SH-SY5Y (cell line): ENCODE measurements around the gene ENGASE.
A peak's percentile ranks its signal among the peaks of the same experiment; 100 is the strongest.

Experiments
- GATA2 ChIP-seq: IDR thresholded peaks from 2 replicates; pipeline ENCODE4 v1.6.1; 2011; ENCODE audit warnings: mild to moderate bottlenecking, low read depth, low read length
- GATA3 ChIP-seq: IDR thresholded peaks from 2 replicates; pipeline ENCODE4 v1.6.1; 2011; ENCODE audit warnings: low read depth, mild to moderate bottlenecking, low read length, moderate library complexity

- TF ChIP-seq GATA3: no peak
- 0 out of 2 replicates have a peak, but pooled peaks have one; percentile 30 for TF ChIP-seq GATA2
Observed at GRCh38 chr17:79113699-79114457, 39.3 kb downstream of the ENGASE start.
